ENCODE results near the gene RELL2.

DNA sequence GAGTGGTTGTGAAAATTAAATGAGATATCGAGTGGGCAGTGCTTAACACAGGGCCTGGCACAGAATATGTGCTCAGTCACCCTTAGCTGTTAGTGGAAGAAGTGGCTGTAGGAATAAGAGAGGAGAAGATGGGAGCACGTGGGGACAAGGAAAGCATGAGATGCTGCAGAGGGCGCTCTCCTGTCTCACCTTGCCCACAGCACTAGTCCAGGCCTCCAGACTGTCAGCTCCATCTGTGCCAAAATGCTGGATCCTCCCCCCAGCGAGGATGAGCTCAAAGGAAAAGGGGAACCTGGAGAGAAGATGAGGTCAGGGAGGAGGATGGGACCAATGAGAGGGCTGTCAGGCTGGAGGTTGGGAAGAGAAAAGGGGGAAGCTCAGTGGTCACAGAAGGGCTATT is 32.7 kb downstream of the RELL2 start:
- TF ChIP-seq EZH2 (IDR thresholded peaks at IDR 0.05; ENCODE audit: insufficient read depth, poor library complexity, severe bottlenecking): no peak
- no peak for TF ChIP-seq EZH2phosphoT487 (IDR thresholded peaks at IDR 0.05; ENCODE audit: insufficient read depth, low read depth)

Measured in GM23248 (cell line).